Ascending aorta (tissue), 2 donors: Measurements from ENCODE around the gene ARHGEF10L. TPM values are rescaled to one million over a fixed set of nuclear protein-coding genes. Genes with fewer than 3 reads are reported as not detected.

Source experiments
- DNase-seq, 2 donors: peaks; one replicate each; pipeline ENCODE4 v3.0.0-alpha.2; 2019; ENCODE audit warnings: low spot score in 2 of 2
- H3K27ac ChIP-seq, 2 donors: fragments of 200-600 bp; sonication (generic); one replicate each; pipeline ENCODE4 v1.5.1; 2016 to 2017; ENCODE audit warnings: mild to moderate bottlenecking in 1 of 2
- H3K27me3 ChIP-seq: fragments of 200-600 bp; sonication (generic); one replicate; pipeline ENCODE4 v1.5.1; 2017
- H3K36me3 ChIP-seq, 2 donors: fragments of 200-600 bp; sonication (generic); one replicate each; pipeline ENCODE4 v1.5.1; 2016
- H3K4me1 ChIP-seq, 2 donors: fragments of 200-600 bp; sonication (generic); one replicate each; pipeline ENCODE4 v1.5.1; 2016 to 2017; ENCODE audit warnings: mild to moderate bottlenecking in 1 of 2
- H3K4me3 ChIP-seq, 2 donors: fragments of 200-600 bp; sonication (generic); one replicate each; pipeline ENCODE4 v1.5.1; 2016 to 2017; ENCODE audit warnings: mild to moderate bottlenecking in 1 of 2
- H3K9me3 ChIP-seq, 2 donors: fragments of 200-600 bp; sonication (generic); one replicate each; pipeline ENCODE4 v1.5.1; 2016
- intact Hi-C: fragments of 100-400 bp; cut with DNase I; formaldehyde crosslinking; loops from one replicate; pipeline ENCODE4 v1.15.1; 2023
- total RNA-seq: library from RNA; depleted of rRNA; stranded (reverse); fragments of >200 nt; gene quantifications from one replicate; pipeline ENCODE4 v1.1.0, GENCODE V29; 2016
- TF ChIP-seq, protein P1 (sequence below), 3 experiments: fragments of 200-600 bp in 2 of 3; fragments of 450-650 bp in 1 of 3; sonication (generic) in 2 of 3; IDR thresholded peaks; one replicate each; pipeline ENCODE4 v1.5.1; 2016 to 2019; ENCODE audit warnings: antibody characterized with exemption in 3 of 3, mild to moderate bottlenecking in 1 of 3, moderate library complexity in 1 of 3

The ARHGEF10L gene
- total RNA-seq, 1 donor from 2014 or later = 177 TPM

- TF ChIP-seq, protein P1, sequence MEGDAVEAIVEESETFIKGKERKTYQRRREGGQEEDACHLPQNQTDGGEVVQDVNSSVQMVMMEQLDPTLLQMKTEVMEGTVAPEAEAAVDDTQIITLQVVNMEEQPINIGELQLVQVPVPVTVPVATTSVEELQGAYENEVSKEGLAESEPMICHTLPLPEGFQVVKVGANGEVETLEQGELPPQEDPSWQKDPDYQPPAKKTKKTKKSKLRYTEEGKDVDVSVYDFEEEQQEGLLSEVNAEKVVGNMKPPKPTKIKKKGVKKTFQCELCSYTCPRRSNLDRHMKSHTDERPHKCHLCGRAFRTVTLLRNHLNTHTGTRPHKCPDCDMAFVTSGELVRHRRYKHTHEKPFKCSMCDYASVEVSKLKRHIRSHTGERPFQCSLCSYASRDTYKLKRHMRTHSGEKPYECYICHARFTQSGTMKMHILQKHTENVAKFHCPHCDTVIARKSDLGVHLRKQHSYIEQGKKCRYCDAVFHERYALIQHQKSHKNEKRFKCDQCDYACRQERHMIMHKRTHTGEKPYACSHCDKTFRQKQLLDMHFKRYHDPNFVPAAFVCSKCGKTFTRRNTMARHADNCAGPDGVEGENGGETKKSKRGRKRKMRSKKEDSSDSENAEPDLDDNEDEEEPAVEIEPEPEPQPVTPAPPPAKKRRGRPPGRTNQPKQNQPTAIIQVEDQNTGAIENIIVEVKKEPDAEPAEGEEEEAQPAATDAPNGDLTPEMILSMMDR (IDR thresholded peaks at IDR 0.05) = no peak
- Histone ChIP-seq H3K27ac (peak overlapping the region; percentile 67 to 70), H3K36me3 (peaks cover 7 to 9% of the 10 kb centered on the region in 2 donors), H3K4me1 (peaks cover 16 to 61% of the 10 kb centered on the region in 2 donors), H3K9me3 (no peaks in the 10 kb centered on the region), H3K27me3 (no peaks in the 10 kb centered on the region), H3K4me3 (no peak overlapping the region)
- intact Hi-C loops = no loop called here
- DNase-seq = no peak
These were observed 42.8 kb downstream of the ARHGEF10L start for GRCh38 chr1:17582124-17582774.

GRCh38 chr1:17584539-17584938, 45.0 kb downstream of the ARHGEF10L start:
- no peak overlapping the region for H3K4me3 ChIP-seq
- H3K4me1 ChIP-seq = peaks cover 32 to 68% of the 10 kb centered on the region in 2 donors
- peaks cover 7 to 9% of the 10 kb centered on the region in 2 donors for H3K36me3 ChIP-seq
- peak overlapping the region; percentile 59 to 70 for H3K27ac ChIP-seq
- H3K27me3 ChIP-seq = no peaks in the 10 kb centered on the region
- H3K9me3 ChIP-seq = no peaks in the 10 kb centered on the region
- TF ChIP-seq, protein P1 (IDR thresholded peaks at IDR 0.05) = peak in 1 of 3 experiments; percentile 2
- intact Hi-C loops = no loop called here
- DNase-seq = no peak

- intact Hi-C loops = loop anchor here (5.0 kb wide), 1 partner anchor 43 kb away; no protein-coding TSS in a partner anchor
- Histone ChIP-seq H3K4me1 (peaks cover 30 to 72% of the 10 kb centered on the region in 2 donors), H3K27ac (peak overlapping the region; percentile 85 to 90)
These were observed 45.9 kb downstream of the ARHGEF10L start for GRCh38 chr1:17585266-17585987.

DNA sequence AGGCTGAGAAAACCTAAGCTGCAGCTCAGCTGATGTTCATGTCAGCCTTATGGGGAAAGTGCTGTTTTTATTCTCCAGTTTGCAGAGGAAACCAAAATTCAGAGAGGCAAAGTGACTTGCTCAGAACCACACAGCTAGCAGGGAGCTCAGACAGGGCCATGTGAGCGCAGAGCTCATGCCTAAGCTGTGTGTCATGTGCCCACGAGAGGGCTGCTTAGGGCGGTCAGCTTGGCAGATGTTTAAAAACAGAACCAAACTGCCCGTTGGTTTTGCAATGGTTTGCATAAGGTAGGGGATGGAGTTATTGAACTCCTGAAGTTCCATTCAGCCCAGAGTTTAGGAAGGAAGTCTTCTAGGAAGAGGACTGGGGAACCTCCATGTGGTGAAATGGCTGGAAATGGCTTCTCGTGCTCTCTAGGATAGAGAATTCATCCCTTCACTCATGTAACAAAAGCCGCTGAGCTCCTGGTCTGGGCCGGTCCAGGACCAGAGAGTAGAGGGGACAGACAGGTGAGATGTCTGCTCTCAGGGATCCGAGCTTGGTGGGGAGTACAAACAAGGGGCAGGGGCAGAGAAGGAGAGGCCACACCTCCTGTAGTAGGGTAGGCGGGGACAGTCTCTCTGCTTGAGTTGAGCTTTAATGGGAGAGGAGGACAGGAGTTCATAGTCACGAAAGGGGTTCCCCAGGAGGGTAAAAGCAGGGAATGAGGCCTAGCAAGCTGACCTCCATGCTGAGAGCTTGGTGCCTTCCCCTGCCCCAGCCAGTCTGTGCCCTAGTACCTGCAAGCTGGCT, 46.9 kb downstream of the ARHGEF10L start:
- Histone ChIP-seq H3K36me3 (peaks cover 9 to 11% of the 10 kb centered on the region in 2 donors), H3K27me3 (no peaks in the 10 kb centered on the region), H3K27ac (peak overlapping the region; percentile 85 to 90), H3K4me1 (peaks cover 30 to 70% of the 10 kb centered on the region in 2 donors), H3K4me3 (no peak overlapping the region), H3K9me3 (no peaks in the 10 kb centered on the region)
- intact Hi-C loops = loop anchor here (1.0 to 5.0 kb wide), 2 partner anchors 16 to 44 kb away; no protein-coding TSS in a partner anchor
- TF ChIP-seq, protein P1 (IDR thresholded peaks at IDR 0.05) = no peak
- DNase-seq = peak; percentile 55 to 86

More at GRCh38 chr1:17585266-17585987, 45.9 kb downstream of the ARHGEF10L start:
- Histone ChIP-seq H3K27me3 (no peaks in the 10 kb centered on the region), H3K9me3 (no peaks in the 10 kb centered on the region), H3K4me3 (no peak overlapping the region), H3K36me3 (peaks cover 8 to 9% of the 10 kb centered on the region in 2 donors)
- TF ChIP-seq, protein P1 (IDR thresholded peaks at IDR 0.05) = no peak
- no peak for DNase-seq

GRCh38 chr1:17587693-17588047, 48.2 kb downstream of the ARHGEF10L start:
- no peaks in the 10 kb centered on the region for H3K9me3 ChIP-seq
- H3K27me3 ChIP-seq = no peaks in the 10 kb centered on the region
- peaks cover 30 to 70% of the 10 kb centered on the region in 2 donors for H3K4me1 ChIP-seq
- H3K36me3 ChIP-seq = peaks cover 5 to 8% of the 10 kb centered on the region in 2 donors
- TF ChIP-seq, protein P1 (IDR thresholded peaks at IDR 0.05) = no peak
- no peak for DNase-seq
- H3K27ac ChIP-seq = peak overlapping the region; percentile 85 to 90
- intact Hi-C loops = loop anchor here (2.0 to 5.0 kb wide), 2 partner anchors 31 to 45 kb away; no protein-coding TSS in a partner anchor
- H3K4me3 ChIP-seq = no peak overlapping the region
